HEK293T (cell line): ENCODE measurements around the gene NAGK.

Source experiments
- CTCF ChIA-PET: fragments of 350-600 bp; formaldehyde crosslinking; extraction: SDS; loops from one replicate; lab custom pipeline; 2021; ENCODE audit warnings: antibody characterized with exemption, inconsistent platforms; lab: Yijun Ruan, JAX
- POLR2A ChIA-PET: fragments of 350-600 bp; formaldehyde crosslinking; extraction: SDS; loops from one replicate; lab custom pipeline; 2020; ENCODE audit warnings: antibody characterized with exemption, inconsistent platforms; lab: Yijun Ruan, JAX
- DNase-seq: peaks from one replicate; pipeline ENCODE4 v3.0.0; 2012; ENCODE audit warnings: mixed read lengths; ENCODE audit errors: extremely low spot score
- ARNT ChIP-seq: fragments of 450-650 bp; IDR thresholded peaks from 2 replicates; pipeline ENCODE4 v1.6.1; 2017; ENCODE audit warnings: mild to moderate bottlenecking
- BHLHE40 ChIP-seq: fragments of 450-650 bp; IDR thresholded peaks from 2 replicates; pipeline ENCODE4 v1.6.1; 2016; ENCODE audit warnings: mild to moderate bottlenecking, moderate library complexity, borderline replicate concordance
- CTBP1 ChIP-seq: fragments of 450-650 bp; IDR thresholded peaks from 2 replicates; pipeline ENCODE4 v1.6.1; 2016; ENCODE audit warnings: borderline replicate concordance
- ELF4 ChIP-seq: fragments of 450-650 bp; IDR thresholded peaks from 2 replicates; pipeline ENCODE4 v1.6.1; 2017; ENCODE audit warnings: antibody characterized with exemption
- FOXA1 ChIP-seq: fragments of 450-650 bp; IDR thresholded peaks from 2 replicates; pipeline ENCODE4 v1.6.1; 2016; ENCODE audit warnings: mild to moderate bottlenecking
- FOXK2 ChIP-seq: fragments of 450-650 bp; IDR thresholded peaks from 2 replicates; pipeline ENCODE4 v1.6.1; 2016; ENCODE audit warnings: mild to moderate bottlenecking
- FOXM1 ChIP-seq: fragments of 450-650 bp; IDR thresholded peaks from 2 replicates; pipeline ENCODE4 v1.6.1; 2017; ENCODE audit warnings: mild to moderate bottlenecking, borderline replicate concordance
- HDGF ChIP-seq: fragments of 450-650 bp; IDR thresholded peaks from 2 replicates; pipeline ENCODE4 v1.6.1; 2017; ENCODE audit warnings: antibody characterized with exemption, borderline replicate concordance
- L3MBTL2 ChIP-seq: fragments of 450-650 bp; conservative IDR thresholded peaks from 2 replicates; pipeline ENCODE4 v1.6.1; 2016; ENCODE audit warnings: mild to moderate bottlenecking
- LEF1 ChIP-seq: fragments of 450-650 bp; IDR thresholded peaks from 2 replicates; pipeline ENCODE4 v1.6.1; 2017; ENCODE audit warnings: mild to moderate bottlenecking, borderline replicate concordance
- NFRKB ChIP-seq: fragments of 450-650 bp; IDR thresholded peaks from 2 replicates; pipeline ENCODE4 v1.6.1; 2016; ENCODE audit warnings: mild to moderate bottlenecking, moderate library complexity
- SP1 ChIP-seq: fragments of 450-650 bp; IDR thresholded peaks from 2 replicates; pipeline ENCODE4 v1.6.1; 2017
- SUZ12 ChIP-seq: fragments of 450-650 bp; IDR thresholded peaks from 2 replicates; pipeline ENCODE4 v1.6.1; 2016; ENCODE audit warnings: mild to moderate bottlenecking
- TARDBP ChIP-seq: fragments of 450-650 bp; IDR thresholded peaks from 2 replicates; pipeline ENCODE4 v1.6.1; 2016
- ZNF384 ChIP-seq: fragments of 450-650 bp; IDR thresholded peaks from 2 replicates; pipeline ENCODE4 v1.6.1; 2016
- TF ChIP-seq, protein P1 (sequence below): fragments of 450-650 bp; IDR thresholded peaks from 2 replicates; pipeline ENCODE4 v1.6.1; 2016

NAGK gene

DNA sequence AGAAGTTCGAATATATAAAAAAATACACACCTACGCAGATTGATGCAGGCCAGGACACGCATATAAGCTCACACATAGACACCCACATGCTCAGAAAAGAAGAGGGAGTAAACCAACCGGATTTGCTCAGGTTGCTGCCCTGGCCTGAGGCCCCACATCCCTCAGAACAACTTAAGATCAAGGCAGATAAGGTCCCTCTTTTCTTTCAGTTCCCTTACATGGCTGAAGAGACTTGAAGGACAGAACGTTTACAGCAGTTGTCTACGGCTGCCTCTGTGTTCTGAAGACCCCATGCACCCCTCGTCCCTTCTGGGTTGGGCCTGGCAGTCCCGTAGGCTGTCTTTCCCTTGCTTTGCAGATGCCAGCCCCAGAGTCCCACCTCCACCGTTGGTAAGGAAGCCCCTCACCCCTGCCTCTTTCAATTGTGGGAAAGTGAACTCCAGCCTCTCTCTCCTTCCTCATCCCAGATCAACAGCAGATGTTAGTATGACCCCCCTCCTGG is 4.3 kb upstream of the NAGK start:
- DNase-seq = no peak
- TF ChIP-seq FOXA1 (no peak), BHLHE40 (no peak), ARNT (no peak), SUZ12 (no peak), HDGF (no peak), L3MBTL2 (no peak), LEF1 (no peak), FOXM1 (no peak), FOXK2 (no peak)
- POLR2A ChIA-PET = no interaction called here
- CTCF ChIA-PET = interaction anchor here (1.0 kb wide), 1 partner anchor 116 kb away, joined by 4 read pairs; no protein-coding TSS in a partner anchor

DNA sequence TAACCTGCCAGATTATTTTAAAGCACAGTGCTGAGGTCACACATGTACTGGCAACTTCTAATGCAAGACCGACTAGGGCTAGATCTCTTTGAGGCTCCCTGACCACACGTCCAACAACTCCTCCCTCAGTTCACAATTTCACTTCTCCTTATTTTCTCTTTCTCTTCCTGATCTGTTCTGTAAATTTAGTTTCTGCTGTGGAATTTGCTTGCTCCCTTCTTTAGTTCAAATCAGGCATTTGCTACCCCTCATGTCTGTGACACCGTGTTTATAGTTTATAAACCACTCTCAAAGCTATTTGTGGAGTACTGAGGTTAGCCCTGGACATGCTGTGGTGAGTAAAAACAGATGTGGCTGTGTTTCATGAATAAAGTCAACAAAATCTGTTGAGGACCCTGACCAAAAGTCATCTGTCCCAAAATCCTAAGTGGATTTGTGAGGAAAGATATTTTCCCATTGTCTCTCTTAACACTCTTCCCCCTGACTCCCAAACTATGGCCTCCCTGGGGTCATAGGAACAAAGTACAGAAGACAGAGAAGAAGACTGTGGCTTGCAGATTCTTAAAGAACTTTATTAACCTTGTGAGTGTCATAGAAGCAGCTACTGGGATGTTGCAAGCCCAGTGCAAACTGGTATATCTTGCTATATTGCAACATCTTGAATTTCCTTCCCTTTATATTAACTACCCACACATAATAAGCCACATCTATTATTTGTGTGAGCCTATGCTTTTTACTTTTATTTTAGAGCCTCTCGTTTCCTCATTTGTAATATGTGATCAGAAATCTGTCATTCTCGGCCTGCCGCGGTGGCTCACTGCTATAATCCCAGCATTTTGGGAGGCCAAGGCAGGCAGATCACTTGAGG is 3.5 kb upstream of the NAGK start:
- ChIA-PET CTCF (interaction anchor here (1.0 kb wide), 1 partner anchor 117 kb away, joined by 4 read pairs; no protein-coding TSS in a partner anchor), POLR2A (no interaction called here)
- no peak for DNase-seq
- no peak for TF ChIP-seq L3MBTL2
- TF ChIP-seq BHLHE40 = no peak
- TF ChIP-seq FOXK2 = no peak

DNA sequence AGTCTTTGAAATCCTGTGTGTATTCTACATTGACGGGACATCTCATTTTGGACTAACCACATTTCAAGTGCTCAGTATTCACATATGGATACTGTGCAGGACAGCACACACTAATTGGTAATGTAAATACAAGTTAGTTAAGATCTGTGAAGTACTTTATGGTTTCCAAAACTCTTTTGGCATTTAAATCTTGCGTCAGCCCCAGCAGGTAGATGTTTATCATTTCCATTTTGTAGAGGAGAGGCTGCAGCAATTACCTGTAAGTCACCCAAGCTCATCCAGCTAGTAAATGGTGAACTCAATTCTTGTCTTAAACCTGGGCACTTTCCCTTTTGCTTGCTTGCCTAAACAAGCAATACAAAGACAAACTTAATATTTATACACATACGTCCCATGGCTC is 1.6 kb upstream of the NAGK start:
- no peak for DNase-seq
- TF ChIP-seq FOXA1 (no peak), HDGF (no peak), ELF4 (no peak), CTBP1 (no peak), NFRKB (no peak), ARNT (no peak), LEF1 (no peak), L3MBTL2 (no peak), ZNF384 (no peak), BHLHE40 (no peak), SUZ12 (no peak), FOXM1 (no peak), FOXK2 (no peak), TARDBP (no peak)
- TF ChIP-seq, protein P1, sequence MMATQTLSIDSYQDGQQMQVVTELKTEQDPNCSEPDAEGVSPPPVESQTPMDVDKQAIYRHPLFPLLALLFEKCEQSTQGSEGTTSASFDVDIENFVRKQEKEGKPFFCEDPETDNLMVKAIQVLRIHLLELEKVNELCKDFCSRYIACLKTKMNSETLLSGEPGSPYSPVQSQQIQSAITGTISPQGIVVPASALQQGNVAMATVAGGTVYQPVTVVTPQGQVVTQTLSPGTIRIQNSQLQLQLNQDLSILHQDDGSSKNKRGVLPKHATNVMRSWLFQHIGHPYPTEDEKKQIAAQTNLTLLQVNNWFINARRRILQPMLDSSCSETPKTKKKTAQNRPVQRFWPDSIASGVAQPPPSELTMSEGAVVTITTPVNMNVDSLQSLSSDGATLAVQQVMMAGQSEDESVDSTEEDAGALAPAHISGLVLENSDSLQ = no peak
- ChIA-PET POLR2A (interaction anchor here (1.0 to 4.3 kb wide), 2 partner anchors 7 to 53 kb away, joined by 3 to 24 read pairs; no protein-coding TSS in a partner anchor), CTCF (no interaction called here)

DNA sequence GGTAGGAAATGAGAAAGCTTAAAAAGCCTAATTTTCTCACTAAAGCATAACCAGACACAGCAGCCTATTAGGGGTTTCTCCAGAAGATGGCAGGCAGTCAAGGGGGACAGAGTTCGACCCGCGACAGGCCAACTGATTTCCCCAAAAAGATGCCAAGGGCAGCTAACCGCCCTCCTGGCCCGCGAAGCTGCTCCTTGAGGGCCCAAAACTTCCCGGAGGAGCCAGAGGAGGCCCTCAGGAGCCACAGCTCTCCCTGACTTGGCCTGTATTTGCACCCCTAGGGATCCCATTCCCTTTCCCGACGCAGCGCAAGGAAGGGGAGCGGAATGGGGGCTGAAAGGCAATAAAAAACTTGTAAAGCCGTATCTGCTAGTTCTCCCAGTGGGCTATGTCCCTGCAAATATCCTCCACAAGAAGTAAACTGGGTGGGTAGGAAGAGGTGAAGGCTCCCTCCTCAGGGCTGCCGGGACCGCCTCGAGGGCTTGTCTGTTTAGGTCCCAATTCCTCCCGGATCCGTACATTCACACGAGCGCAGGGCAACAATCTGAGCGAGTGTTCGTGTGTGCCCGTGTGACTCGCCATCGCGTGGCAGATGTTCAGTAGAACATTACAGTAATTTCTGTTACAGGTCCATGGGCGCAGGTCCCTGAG is 756 bp upstream of the NAGK start:
- ChIA-PET CTCF (interaction anchor here (0.6 to 1.5 kb wide), 2 partner anchors 66 to 412 kb away, joined by 5 read pairs; no protein-coding TSS in a partner anchor), POLR2A (interaction anchor here (0.8 to 4.3 kb wide), 25 partner anchors 8 to 670 kb away, joined by 3 to 38 read pairs (median 5); partner anchors contain the start of genes MCEE, MPHOSPH10 and PAIP2B)
- DNase-seq = peak; percentile 28
- TF ChIP-seq SP1 = no peak
- no peak; the same call in none of the 2 replicates for TF ChIP-seq L3MBTL2
- TF ChIP-seq FOXK2 = no peak
- no peak for TF ChIP-seq ZNF384
- no peak for TF ChIP-seq FOXM1
- no peak for TF ChIP-seq HDGF
- TF ChIP-seq SUZ12 = no peak
- no peak for TF ChIP-seq ARNT
- TF ChIP-seq, protein P1 = no peak

DNA sequence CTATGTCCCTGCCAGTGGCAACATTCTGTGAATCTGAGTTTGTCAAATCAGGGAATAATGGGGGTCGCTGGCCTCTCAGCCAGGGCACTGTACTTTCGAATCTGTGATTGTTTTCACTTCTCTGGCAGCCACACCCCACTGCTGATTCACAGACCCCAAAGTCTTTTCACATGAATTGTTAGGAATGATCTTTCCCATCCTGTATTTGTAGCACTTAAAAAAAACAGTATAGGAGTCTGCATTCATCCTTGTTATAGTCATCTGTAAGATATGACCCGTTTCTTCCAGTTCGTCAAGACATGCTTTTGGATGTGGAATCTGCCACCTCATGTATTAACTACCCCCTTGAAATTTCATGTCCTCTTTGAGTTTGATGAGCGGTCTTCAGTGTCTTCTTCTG is 928 bp downstream of the NAGK start:
- no peak for DNase-seq
- TF ChIP-seq ZNF384 (no peak), ELF4 (no peak), HDGF (no peak), FOXK2 (no peak), SP1 (no peak), TARDBP (no peak), ARNT (no peak), NFRKB (no peak), FOXM1 (no peak), L3MBTL2 (no peak), BHLHE40 (no peak), LEF1 (no peak), SUZ12 (no peak), CTBP1 (no peak), FOXA1 (no peak)
- TF ChIP-seq, protein P1 = no peak
- ChIA-PET POLR2A (interaction anchor here (0.6 to 4.3 kb wide), 9 partner anchors 10 to 1544 kb away, joined by 3 to 38 read pairs (median 11); no protein-coding TSS in a partner anchor), CTCF (interaction anchor here (1.4 to 1.5 kb wide), 2 partner anchors 13 to 68 kb away, joined by 4 to 5 read pairs; no protein-coding TSS in a partner anchor)
